H9 (cell line): ENCODE data around the gene CCDC88C. TPM values are rescaled to one million over a fixed set of nuclear protein-coding genes. Genes with fewer than 3 reads are reported as not detected.
A peak's percentile ranks its signal among the peaks of the same experiment; 100 is the strongest.

ENCODE experiments used
- DNase-seq: peaks from one replicate; pipeline ENCODE4 v3.0.0-alpha.2; 2017
- H2AFZ ChIP-seq: one replicate; pipeline ENCODE4 v1.6.1; 2013; ENCODE audit warnings: mild to moderate bottlenecking, low read length, control low read depth, moderate library complexity
- H2AK5ac ChIP-seq: 2 replicates; pipeline ENCODE4 v1.6.1; 2013; ENCODE audit warnings: low read length, control low read depth, mixed read lengths; ENCODE audit not compliant: insufficient read length
- H2BK120ac ChIP-seq: one replicate; pipeline ENCODE4 v1.6.1; 2013; ENCODE audit warnings: low read depth, mild to moderate bottlenecking, low read length, control low read depth, inconsistent platforms; ENCODE audit not compliant: poor library complexity, severe bottlenecking
- H2BK12ac ChIP-seq: 2 replicates; pipeline ENCODE4 v1.6.1; 2013; ENCODE audit warnings: low read length, control low read depth, mixed read lengths, low read depth; ENCODE audit not compliant: insufficient read length
- H2BK15ac ChIP-seq: 2 replicates; pipeline ENCODE4 v1.6.1; 2013; ENCODE audit warnings: low read depth, low read length, control low read depth
- H2BK20ac ChIP-seq: one replicate; pipeline ENCODE4 v1.6.1; 2013; ENCODE audit warnings: low read depth, mild to moderate bottlenecking, low read length, control low read depth, inconsistent platforms; ENCODE audit not compliant: poor library complexity, severe bottlenecking
- H2BK5ac ChIP-seq: 2 replicates; pipeline ENCODE4 v1.6.1; 2013; ENCODE audit warnings: low read length, control low read depth, mixed read lengths; ENCODE audit not compliant: insufficient read length
- H3K14ac ChIP-seq: 2 replicates; pipeline ENCODE4 v1.6.1; 2013; ENCODE audit warnings: low read length, control low read depth; ENCODE audit not compliant: insufficient read depth
- H3K18ac ChIP-seq: 2 replicates; pipeline ENCODE4 v1.6.1; 2013; ENCODE audit warnings: low read depth, mild to moderate bottlenecking, mixed read lengths, low read length, control low read depth; ENCODE audit not compliant: insufficient read length
- H3K23ac ChIP-seq: 2 replicates; pipeline ENCODE4 v1.6.1; 2013; ENCODE audit warnings: low read length, control low read depth, mixed read lengths, low read depth; ENCODE audit not compliant: insufficient read length
- H3K23me2 ChIP-seq: 2 replicates; pipeline ENCODE4 v1.6.1; 2013; ENCODE audit warnings: low read depth, mild to moderate bottlenecking, mixed read lengths, low read length, control low read depth; ENCODE audit not compliant: insufficient read length, poor library complexity, severe bottlenecking
- H3K27ac ChIP-seq: 2 replicates; pipeline ENCODE4 v1.5.1; 2013; ENCODE audit warnings: low read length, control low read depth, mixed read lengths, low read depth; ENCODE audit not compliant: insufficient read length
- H3K27me3 ChIP-seq: 2 replicates; pipeline ENCODE4 v1.6.1; 2013; ENCODE audit warnings: low read length, control low read depth, inconsistent platforms; ENCODE audit not compliant: insufficient read depth
- H3K4ac ChIP-seq: 2 replicates; pipeline ENCODE4 v1.6.1; 2013; ENCODE audit warnings: low read depth, mild to moderate bottlenecking, control low read depth, inconsistent platforms, low read length, moderate library complexity
- H3K4me1 ChIP-seq: 2 replicates; pipeline ENCODE4 v1.6.1; 2013; ENCODE audit warnings: low read length, control low read depth, inconsistent platforms; ENCODE audit not compliant: insufficient read depth
- H3K4me2 ChIP-seq: 2 replicates; pipeline ENCODE4 v1.6.1; 2013; ENCODE audit warnings: low read length, control low read depth, mixed read lengths; ENCODE audit not compliant: insufficient read length, insufficient read depth
- H3K56ac ChIP-seq: 2 replicates; pipeline ENCODE4 v1.6.1; 2013; ENCODE audit warnings: low read depth, mild to moderate bottlenecking, mixed read lengths, low read length, control low read depth; ENCODE audit not compliant: insufficient read length
- H3K79me1 ChIP-seq: 2 replicates; pipeline ENCODE4 v1.6.1; 2013; ENCODE audit warnings: low read depth, mild to moderate bottlenecking, moderate library complexity, low read length, control low read depth, inconsistent platforms; ENCODE audit not compliant: insufficient read depth, poor library complexity, severe bottlenecking
- H3K79me2 ChIP-seq: 2 replicates; pipeline ENCODE4 v1.6.1; 2013; ENCODE audit warnings: low read length, control low read depth, inconsistent platforms; ENCODE audit not compliant: insufficient read depth
- H3K9ac ChIP-seq: 2 replicates; pipeline ENCODE4 v1.6.1; 2013; ENCODE audit warnings: low read length, control low read depth, mixed read lengths; ENCODE audit not compliant: insufficient read length; ENCODE audit errors: extremely low read depth
- H3K9me3 ChIP-seq: one replicate; pipeline ENCODE4 v1.6.1; 2013; ENCODE audit warnings: low read depth, low read length, inconsistent platforms; ENCODE audit not compliant: control insufficient read depth
- H3T11ph ChIP-seq: one replicate; pipeline ENCODE4 v1.6.1; 2013; ENCODE audit warnings: mild to moderate bottlenecking, low read length, control low read depth, inconsistent platforms
- H4K20me1 ChIP-seq: one replicate; pipeline ENCODE4 v1.6.1; 2013; ENCODE audit not compliant: control insufficient read depth, insufficient read length, insufficient read depth
- H4K5ac ChIP-seq: 2 replicates; pipeline ENCODE4 v1.6.1; 2013; ENCODE audit warnings: low read depth, mild to moderate bottlenecking, mixed read lengths, low read length, control low read depth; ENCODE audit not compliant: insufficient read length
- H4K8ac ChIP-seq: replicated peaks from 2 replicates; pipeline ENCODE4 v1.6.1; 2013; ENCODE audit warnings: low read length, control low read depth, mixed read lengths, low read depth; ENCODE audit not compliant: insufficient read length
- H4K91ac ChIP-seq: 2 replicates; pipeline ENCODE4 v1.6.1; 2013; ENCODE audit warnings: low read depth, mild to moderate bottlenecking, moderate library complexity, mixed read lengths, low read length, control low read depth; ENCODE audit not compliant: insufficient read length
- H3K27ac Mint-ChIP-seq, 3 experiments: 2 replicates in 2 of 3; 3 replicates in 1 of 3; pipeline ENCODE4 v1.8.0; 2020 to 2021; ENCODE audit warnings: mixed read lengths in 3 of 3, mild to moderate bottlenecking in 1 of 3, moderate library complexity in 1 of 3
- H3K27me3 Mint-ChIP-seq: 2 replicates; pipeline ENCODE4 v1.8.0; 2021; ENCODE audit warnings: low read depth, mild to moderate bottlenecking, moderate library complexity, mixed read lengths
- H3K36me3 Mint-ChIP-seq, 3 experiments: 2 replicates in 2 of 3; 3 replicates in 1 of 3; pipeline ENCODE4 v1.8.0; 2020 to 2021; ENCODE audit warnings: low read depth in 3 of 3, mixed read lengths in 3 of 3; ENCODE audit not compliant: insufficient read depth in 1 of 3
- H3K4me1 Mint-ChIP-seq, 2 experiments: 2 replicates each; pipeline ENCODE4 v1.8.0; 2020; ENCODE audit warnings: mixed read lengths in 2 of 2
- H3K4me3 Mint-ChIP-seq, 2 experiments: 2 replicates in 1 of 2; 3 replicates in 1 of 2; pipeline ENCODE4 v1.8.0; 2020 to 2021; ENCODE audit warnings: mild to moderate bottlenecking in 2 of 2, mixed read lengths in 2 of 2, moderate library complexity in 1 of 2
- H3K9me3 Mint-ChIP-seq, 2 experiments: 2 replicates in 1 of 2; 3 replicates in 1 of 2; pipeline ENCODE4 v1.8.0; 2020; ENCODE audit warnings: mild to moderate bottlenecking in 2 of 2, mixed read lengths in 2 of 2, moderate library complexity in 1 of 2
- whole genome bisulfite sequencing: extraction: QIAGEN DNeasy Blood & Tissue Kit; methylation state at CpG from one replicate; pipeline ENCODE4 v1.1.7; 2013; ENCODE audit warnings: missing lambda C conversion rate, low lambda C conversion rate, mixed read lengths; ENCODE audit not compliant: insufficient read length; ENCODE audit errors: extremely low coverage; 5-methylcytosine and 5-hydroxymethylcytosine counted together
- total RNA-seq: library from RNA; stranded (reverse); gene quantifications from 2 replicates; pipeline ENCODE4 v1.2.1, GENCODE V29; 2021
- TF ChIP-seq, protein P1 (sequence below): fragments of 200-600 bp; sonication (generic); conservative IDR thresholded peaks from 3 replicates; pipeline ENCODE4 v1.8.0; 2021; ENCODE audit warnings: antibody characterized with exemption, mild to moderate bottlenecking

CCDC88C gene
- total RNA-seq, 1 experiment from 2014 or later, result 52.4 TPM

DNA sequence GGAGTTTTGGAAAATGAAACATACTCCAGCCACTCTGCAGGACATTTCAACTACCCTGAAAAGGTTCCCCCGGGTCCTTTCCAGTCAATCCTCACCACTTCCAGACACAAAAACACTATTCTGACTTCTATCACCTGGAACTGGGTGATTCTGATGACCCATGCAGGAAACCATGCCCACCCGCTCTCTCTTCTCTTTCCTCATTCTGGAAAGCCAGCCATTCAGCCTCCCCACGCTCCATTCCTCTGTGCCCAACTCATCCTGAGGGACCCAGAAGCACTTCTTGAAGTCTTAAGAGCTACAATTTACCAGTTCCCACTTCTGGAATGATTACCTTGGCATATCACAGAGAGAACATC, 3.2 kb downstream of the CCDC88C start:
- H3K9me3 ChIP-seq, result no peaks in the 10 kb centered on the region
- Mint-ChIP-seq H3K4me3 (peak overlapping the region; percentile 25 to 39; a peak in 2 of 5 replicates), H3K27ac (peak overlapping the region in 2 of 3 experiments; percentile 92 to 98; a peak in 4 of 7 replicates), H3K27me3 (peaks cover 3% of the 10 kb centered on the region; the same call in 1 of the 2 replicates), H3K36me3 (peaks cover 2 to 28% (median 3%) of the 10 kb centered on the region in 3 experiments; a peak in 6 of 7 replicates), H3K9me3 (no peaks in the 10 kb centered on the region), H3K4me1 (peaks cover 57 to 66% of the 10 kb centered on the region in 2 experiments)
- no peak overlapping the region for H4K5ac ChIP-seq
- no peak overlapping the region for H3K9ac ChIP-seq
- TF ChIP-seq, protein P1, sequence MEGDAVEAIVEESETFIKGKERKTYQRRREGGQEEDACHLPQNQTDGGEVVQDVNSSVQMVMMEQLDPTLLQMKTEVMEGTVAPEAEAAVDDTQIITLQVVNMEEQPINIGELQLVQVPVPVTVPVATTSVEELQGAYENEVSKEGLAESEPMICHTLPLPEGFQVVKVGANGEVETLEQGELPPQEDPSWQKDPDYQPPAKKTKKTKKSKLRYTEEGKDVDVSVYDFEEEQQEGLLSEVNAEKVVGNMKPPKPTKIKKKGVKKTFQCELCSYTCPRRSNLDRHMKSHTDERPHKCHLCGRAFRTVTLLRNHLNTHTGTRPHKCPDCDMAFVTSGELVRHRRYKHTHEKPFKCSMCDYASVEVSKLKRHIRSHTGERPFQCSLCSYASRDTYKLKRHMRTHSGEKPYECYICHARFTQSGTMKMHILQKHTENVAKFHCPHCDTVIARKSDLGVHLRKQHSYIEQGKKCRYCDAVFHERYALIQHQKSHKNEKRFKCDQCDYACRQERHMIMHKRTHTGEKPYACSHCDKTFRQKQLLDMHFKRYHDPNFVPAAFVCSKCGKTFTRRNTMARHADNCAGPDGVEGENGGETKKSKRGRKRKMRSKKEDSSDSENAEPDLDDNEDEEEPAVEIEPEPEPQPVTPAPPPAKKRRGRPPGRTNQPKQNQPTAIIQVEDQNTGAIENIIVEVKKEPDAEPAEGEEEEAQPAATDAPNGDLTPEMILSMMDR, result no peak
- no peak overlapping the region for H2AFZ ChIP-seq
- H2BK20ac ChIP-seq, result no peak overlapping the region
- H3K4me2 ChIP-seq, result no peak overlapping the region
- H3K56ac ChIP-seq, result no peak overlapping the region
- no peak overlapping the region for H2BK12ac ChIP-seq
- H2AK5ac ChIP-seq, result no peak overlapping the region
- H3K14ac ChIP-seq, result no peak overlapping the region
- no peak overlapping the region for H3T11ph ChIP-seq
- H2BK5ac ChIP-seq, result no peak overlapping the region
- H2BK15ac ChIP-seq, result no peak overlapping the region
- H3K23me2 ChIP-seq, result peaks cover 9% of the 10 kb centered on the region
- no peak for DNase-seq
- H3K27me3 ChIP-seq, result no peaks in the 10 kb centered on the region
- no peak overlapping the region for H2BK120ac ChIP-seq
- H4K8ac ChIP-seq, result no peak overlapping the region
- H4K91ac ChIP-seq, result no peak overlapping the region
- no CpG with 5 or more reads among the region's 3 CpGs for WGBS
- H3K79me1 ChIP-seq, result no peaks in the 10 kb centered on the region
- no peak overlapping the region for H3K23ac ChIP-seq
- H4K20me1 ChIP-seq, result no peaks in the 10 kb centered on the region
- H3K27ac ChIP-seq, result no peak overlapping the region
- H3K4ac ChIP-seq, result no peak overlapping the region
- peaks cover 7% of the 10 kb centered on the region; the same call in 1 of the 2 replicates for H3K79me2 ChIP-seq
- H3K4me1 ChIP-seq, result peaks cover 11% of the 10 kb centered on the region; the same call in 1 of the 2 replicates
- H3K18ac ChIP-seq, result no peak overlapping the region
